ENCODE measurements around the gene SIL1.
"Not testable (repeated sequence)": the region's sequence is repeated elsewhere in the genome, so short reads cannot be mapped to it uniquely, and the experiment has no call there.

SIL1 gene

GRCh38 chr5:139065306-139065705, 132.9 kb downstream of the SIL1 start:
- DNase-seq (ENCODE audit: low read depth): no peak

GRCh38 chr5:139064613-139065012, 133.6 kb downstream of the SIL1 start:
- DNase-seq (ENCODE audit: low read depth): no peak

GRCh38 chr5:139063664-139064054, 134.5 kb downstream of the SIL1 start:
- no peak for DNase-seq (ENCODE audit: low read depth)

- DNase-seq (ENCODE audit: low read depth): no peak
These were observed 135.1 kb downstream of the SIL1 start for GRCh38 chr5:139062910-139063663.

GRCh38 chr5:139061856-139062255, 136.3 kb downstream of the SIL1 start:
- DNase-seq (ENCODE audit: low read depth): no peak

GRCh38 chr5:139061274-139061673, 136.9 kb downstream of the SIL1 start:
- no peak for DNase-seq (ENCODE audit: low read depth)

- no peak for DNase-seq (ENCODE audit: low read depth)
These were observed 140.0 kb downstream of the SIL1 start for GRCh38 chr5:139058121-139058520.

GRCh38 chr5:139057045-139057939, 140.9 kb downstream of the SIL1 start:
- DNase-seq (ENCODE audit: low read depth): not testable (repeated sequence)

- DNase-seq (ENCODE audit: low read depth): no peak
These were observed 145.2 kb downstream of the SIL1 start for GRCh38 chr5:139052975-139053374.

- no peak for DNase-seq (ENCODE audit: low read depth)
These were observed 146.8 kb downstream of the SIL1 start for GRCh38 chr5:139051392-139051791.

GRCh38 chr5:139050432-139050831, 147.7 kb downstream of the SIL1 start:
- no peak for DNase-seq (ENCODE audit: low read depth)

GRCh38 chr5:139049780-139050179, 148.4 kb downstream of the SIL1 start:
- no peak for DNase-seq (ENCODE audit: low read depth)

GRCh38 chr5:139046551-139046950, 151.6 kb downstream of the SIL1 start:
- no peak for DNase-seq (ENCODE audit: low read depth)

GRCh38 chr5:139043157-139043905, 154.8 kb downstream of the SIL1 start:
- DNase-seq (ENCODE audit: low read depth): no peak

- no peak for DNase-seq (ENCODE audit: low read depth)
These were observed 158.1 kb downstream of the SIL1 start for GRCh38 chr5:139040081-139040480.

GRCh38 chr5:139038613-139039305, 159.4 kb downstream of the SIL1 start:
- DNase-seq (ENCODE audit: low read depth): no peak

- no peak for DNase-seq (ENCODE audit: low read depth)
These were observed 160.4 kb downstream of the SIL1 start for GRCh38 chr5:139037732-139038131.

GRCh38 chr5:139036332-139036731, 161.8 kb downstream of the SIL1 start:
- not testable (repeated sequence) for DNase-seq (ENCODE audit: low read depth)

GRCh38 chr5:139027150-139027549, 171.0 kb downstream of the SIL1 start:
- DNase-seq (ENCODE audit: low read depth): no peak

- no peak for DNase-seq (ENCODE audit: low read depth)
These were observed 172.5 kb downstream of the SIL1 start for GRCh38 chr5:139025651-139026050.

- no peak for DNase-seq (ENCODE audit: low read depth)
These were observed 174.9 kb downstream of the SIL1 start for GRCh38 chr5:139023286-139023685.

GRCh38 chr5:139022528-139022927, 175.6 kb downstream of the SIL1 start:
- DNase-seq (ENCODE audit: low read depth): no peak
